Colonic mucosa (tissue), 4 donors: ENCODE measurements around the gene RBM28. TPM values are rescaled to one million over a fixed set of nuclear protein-coding genes. Genes with fewer than 3 reads are reported as not detected.

Experiments used
- DNase-seq: peaks from one replicate; pipeline ENCODE4 v3.0.0-alpha.2; 2020
- H3K27ac ChIP-seq: fragments of 200-600 bp; one replicate; pipeline ENCODE4 v1.8.0; 2021
- H3K27me3 ChIP-seq: fragments of 200-600 bp; one replicate; pipeline ENCODE4 v1.8.0; 2021
- H3K36me3 ChIP-seq: fragments of 200-600 bp; one replicate; pipeline ENCODE4 v1.8.0; 2021
- H3K4me1 ChIP-seq: fragments of 200-600 bp; one replicate; pipeline ENCODE4 v1.8.0; 2021; ENCODE audit warnings: mild to moderate bottlenecking
- H3K4me3 ChIP-seq: fragments of 200-600 bp; one replicate; pipeline ENCODE4 v1.8.0; 2021
- H3K9ac ChIP-seq, 2 donors: one replicate each; pipeline ENCODE4 v1.7.0; 2013; ENCODE audit warnings: control low read depth in 2 of 2, low read depth in 2 of 2, low read length in 2 of 2
- H3K9me3 ChIP-seq: fragments of 200-600 bp; one replicate; pipeline ENCODE4 v1.8.0; 2021
- intact Hi-C: fragments of 100-400 bp; cut with DNase I; formaldehyde crosslinking; loops from one replicate; pipeline ENCODE4 v1.14.1; 2022
- total RNA-seq, 2 donors: library from RNA; stranded (reverse); fragmentation: NEBNext Ultra II Directional in 1 of 2; extraction: Animal tissue kit (Norgen Biotek cat#: 25700) in 1 of 2; gene quantifications; one replicate each; pipeline ENCODE4 v1.2.1, GENCODE V29; 2021
- TF ChIP-seq, protein P1 (sequence below): fragments of 200-600 bp; IDR thresholded peaks from one replicate; pipeline ENCODE4 v1.8.0; 2022; ENCODE audit warnings: antibody characterized with exemption, mild to moderate bottlenecking
- donor health status: healthy.
- donor health status: DM: no; HTN: no; CAD: no.
- donor health status: DM: no; HTN: no; CAD: no.

The RBM28 gene
- total RNA-seq, 2 donors from 2014 or later = 16.3 to 30.6 TPM

DNA sequence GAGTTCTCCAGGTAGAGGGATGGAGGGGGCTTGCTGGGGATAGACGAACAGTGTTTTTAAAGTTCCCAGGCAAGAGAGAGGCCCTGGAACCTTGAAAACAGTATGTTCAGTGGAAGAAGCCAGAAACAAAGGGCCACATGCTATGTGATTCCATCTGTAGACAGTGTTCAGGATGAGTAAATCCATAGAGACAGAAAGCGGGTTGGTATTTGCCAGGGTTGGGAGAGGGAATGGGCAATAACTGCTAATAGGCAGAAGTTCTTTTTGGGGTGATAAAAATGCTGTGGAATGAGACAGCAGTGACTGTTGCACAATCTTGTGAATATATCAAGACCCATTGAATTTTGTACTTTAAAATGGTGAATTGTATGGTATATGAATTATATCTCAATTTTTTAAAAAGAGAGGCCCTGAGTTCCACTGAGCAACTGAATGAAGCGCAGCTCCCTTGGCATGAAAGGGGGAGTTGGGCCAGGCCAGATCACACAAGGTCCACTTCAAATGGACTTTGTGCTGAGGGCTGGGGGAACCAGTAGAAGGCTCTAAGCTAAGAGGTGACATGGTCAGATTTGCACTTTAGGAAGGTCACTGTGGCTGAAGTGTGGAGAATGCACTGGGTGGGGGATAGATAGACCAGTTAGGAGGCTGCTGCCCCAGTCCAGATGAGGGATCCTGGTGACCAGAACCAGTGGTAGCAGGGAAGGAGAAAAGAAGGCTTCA, 68.7 kb downstream of the RBM28 start:
- no peaks in the 10 kb centered on the region for H3K4me1 ChIP-seq
- no peaks in the 10 kb centered on the region for H3K9me3 ChIP-seq
- no peak for DNase-seq
- intact Hi-C loops = no loop called here
- H3K27me3 ChIP-seq = peaks cover 18% of the 10 kb centered on the region
- no peak overlapping the region for H3K27ac ChIP-seq
- TF ChIP-seq, protein P1, sequence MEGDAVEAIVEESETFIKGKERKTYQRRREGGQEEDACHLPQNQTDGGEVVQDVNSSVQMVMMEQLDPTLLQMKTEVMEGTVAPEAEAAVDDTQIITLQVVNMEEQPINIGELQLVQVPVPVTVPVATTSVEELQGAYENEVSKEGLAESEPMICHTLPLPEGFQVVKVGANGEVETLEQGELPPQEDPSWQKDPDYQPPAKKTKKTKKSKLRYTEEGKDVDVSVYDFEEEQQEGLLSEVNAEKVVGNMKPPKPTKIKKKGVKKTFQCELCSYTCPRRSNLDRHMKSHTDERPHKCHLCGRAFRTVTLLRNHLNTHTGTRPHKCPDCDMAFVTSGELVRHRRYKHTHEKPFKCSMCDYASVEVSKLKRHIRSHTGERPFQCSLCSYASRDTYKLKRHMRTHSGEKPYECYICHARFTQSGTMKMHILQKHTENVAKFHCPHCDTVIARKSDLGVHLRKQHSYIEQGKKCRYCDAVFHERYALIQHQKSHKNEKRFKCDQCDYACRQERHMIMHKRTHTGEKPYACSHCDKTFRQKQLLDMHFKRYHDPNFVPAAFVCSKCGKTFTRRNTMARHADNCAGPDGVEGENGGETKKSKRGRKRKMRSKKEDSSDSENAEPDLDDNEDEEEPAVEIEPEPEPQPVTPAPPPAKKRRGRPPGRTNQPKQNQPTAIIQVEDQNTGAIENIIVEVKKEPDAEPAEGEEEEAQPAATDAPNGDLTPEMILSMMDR = no peak
- H3K36me3 ChIP-seq = no peaks in the 10 kb centered on the region
- H3K9ac ChIP-seq = no peak overlapping the region
- H3K4me3 ChIP-seq = no peak overlapping the region

DNA sequence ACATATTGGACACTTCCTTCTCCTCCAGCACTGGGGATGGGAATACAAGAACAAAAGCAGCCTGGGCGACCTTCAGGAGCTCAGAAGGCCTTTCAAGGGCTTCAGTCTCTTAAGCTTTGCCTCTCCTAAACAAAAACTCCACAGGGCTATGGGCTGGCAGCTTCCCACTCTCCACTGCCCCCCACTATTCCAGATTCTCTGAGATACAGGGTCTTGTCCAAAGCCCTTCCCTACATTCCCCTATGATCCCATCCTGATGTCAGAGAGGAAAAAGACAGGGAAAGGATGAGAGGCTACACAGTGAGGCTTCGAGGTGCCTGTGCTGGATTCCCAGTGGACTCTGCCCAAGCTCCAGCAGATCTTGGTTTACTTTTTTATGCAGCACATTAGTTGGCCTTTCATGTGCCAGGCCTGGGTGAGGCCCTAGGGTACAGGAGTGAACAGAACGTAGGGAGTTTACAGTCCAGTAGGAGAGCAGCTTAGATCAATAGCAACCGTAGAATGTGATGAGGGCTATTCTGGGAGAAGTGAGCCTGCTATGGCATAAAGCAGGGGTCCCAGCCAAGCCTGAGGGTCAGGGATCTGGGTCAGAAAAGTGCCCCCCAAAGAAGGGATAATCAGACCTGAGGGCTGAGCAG, 69.3 kb downstream of the RBM28 start:
- H3K9ac ChIP-seq = no peak overlapping the region

DNA sequence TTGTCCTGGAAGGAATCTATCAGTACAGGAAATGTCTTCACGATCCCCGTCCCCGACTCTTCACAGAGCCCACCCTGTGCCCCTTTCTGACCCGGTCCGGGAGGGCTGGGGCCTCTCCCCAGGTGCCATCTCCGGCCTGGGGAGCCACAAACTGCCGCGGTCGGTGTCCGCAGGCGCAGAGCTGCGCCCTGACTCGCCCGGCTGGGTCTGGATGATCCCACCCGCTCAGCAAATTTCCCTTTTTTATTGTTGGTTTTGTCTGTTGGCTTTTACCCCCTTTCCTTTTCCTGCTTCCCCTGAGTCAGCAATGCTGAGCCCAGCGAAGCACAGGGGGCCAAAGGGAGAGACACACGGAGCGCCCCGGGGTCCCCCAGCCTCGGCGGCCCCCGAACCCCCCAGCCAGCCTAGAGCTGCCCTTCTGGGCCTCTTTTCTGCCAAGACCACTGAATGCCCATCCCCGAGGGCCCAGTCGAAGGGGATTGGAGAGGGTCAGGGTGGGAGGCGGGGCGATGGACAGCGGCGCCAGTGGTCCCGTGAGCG, 71.7 kb downstream of the RBM28 start:
- intact Hi-C loops = no loop called here
- no peak for DNase-seq
- no peaks in the 10 kb centered on the region for H3K36me3 ChIP-seq
- no peak overlapping the region for H3K4me3 ChIP-seq
- H3K4me1 ChIP-seq = no peaks in the 10 kb centered on the region
- H3K9ac ChIP-seq = no peak overlapping the region
- peaks cover 26% of the 10 kb centered on the region for H3K27me3 ChIP-seq
- H3K27ac ChIP-seq = no peak overlapping the region
- TF ChIP-seq, protein P1 = no peak
- H3K9me3 ChIP-seq = no peaks in the 10 kb centered on the region

More for the DNA sequence above, 69.3 kb downstream of the RBM28 start:
- Histone ChIP-seq H3K9me3 (no peaks in the 10 kb centered on the region), H3K36me3 (no peaks in the 10 kb centered on the region), H3K27ac (no peak overlapping the region), H3K27me3 (peaks cover 18% of the 10 kb centered on the region), H3K4me3 (no peak overlapping the region), H3K4me1 (no peaks in the 10 kb centered on the region)
- intact Hi-C loops = no loop called here
- no peak for DNase-seq
- TF ChIP-seq, protein P1 = no peak

DNA sequence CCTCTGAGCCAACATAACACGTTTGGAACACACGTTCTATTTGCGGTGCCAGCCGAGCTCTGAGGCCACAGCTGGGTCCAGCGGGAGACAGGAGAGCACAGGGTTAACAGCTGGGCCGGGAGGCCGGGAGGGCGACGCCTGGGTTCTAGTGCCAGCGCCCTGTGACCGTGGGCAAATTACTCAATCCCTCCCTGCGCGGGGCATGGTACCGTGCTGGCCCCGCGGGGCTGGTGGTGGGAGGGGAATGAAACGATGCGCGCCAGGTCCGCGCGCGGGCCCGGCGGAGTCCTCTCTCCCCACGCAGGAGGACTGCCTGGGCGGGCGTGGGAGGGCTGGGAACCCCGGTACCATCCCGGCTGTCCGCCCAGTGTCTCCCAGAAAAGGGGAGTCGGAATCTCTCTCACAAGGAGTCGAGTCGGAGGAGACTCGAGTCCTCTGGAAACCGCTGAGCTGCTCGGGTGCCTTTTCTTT, 72.2 kb downstream of the RBM28 start:
- intact Hi-C loops = no loop called here
- Histone ChIP-seq H3K27ac (no peak overlapping the region), H3K4me1 (no peaks in the 10 kb centered on the region), H3K4me3 (no peak overlapping the region), H3K9me3 (no peaks in the 10 kb centered on the region), H3K27me3 (peaks cover 26% of the 10 kb centered on the region), H3K36me3 (no peaks in the 10 kb centered on the region), H3K9ac (no peak overlapping the region)
- TF ChIP-seq, protein P1 = no peak
- DNase-seq = no peak

DNA sequence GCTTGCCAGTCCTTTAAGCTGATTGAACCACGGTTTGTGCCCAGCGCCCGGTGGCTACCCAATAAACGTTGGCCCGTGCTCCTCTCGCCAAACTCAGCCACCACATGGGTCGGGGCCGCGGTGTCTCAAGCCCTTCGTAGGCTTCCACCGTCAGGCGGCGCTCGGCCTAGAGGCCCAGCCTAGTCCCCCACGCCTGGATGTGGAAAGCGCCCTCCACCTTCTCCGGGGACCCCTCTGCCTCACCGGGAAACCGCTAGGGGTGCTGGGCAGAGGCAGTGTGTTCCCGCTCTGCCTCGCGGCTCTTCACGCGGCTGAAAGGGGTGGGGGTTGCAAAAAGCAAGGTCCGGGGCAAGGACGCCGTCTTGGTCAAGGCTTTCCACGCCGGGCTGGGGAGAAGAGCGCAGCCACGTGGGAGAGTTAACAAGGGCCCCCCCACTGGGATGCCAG, 72.9 kb downstream of the RBM28 start:
- H3K9ac ChIP-seq = no peak overlapping the region
- no peaks in the 10 kb centered on the region for H3K36me3 ChIP-seq
- no peak for DNase-seq
- TF ChIP-seq, protein P1 = no peak
- no peaks in the 10 kb centered on the region for H3K4me1 ChIP-seq
- peaks cover 26% of the 10 kb centered on the region for H3K27me3 ChIP-seq
- H3K4me3 ChIP-seq = no peak overlapping the region
- intact Hi-C loops = no loop called here
- no peaks in the 10 kb centered on the region for H3K9me3 ChIP-seq
- H3K27ac ChIP-seq = no peak overlapping the region
